Pancreas (tissue), 10 donors: Measurements from ENCODE around the gene SLC25A13. TPM values are rescaled to one million over a fixed set of nuclear protein-coding genes. Genes with fewer than 3 reads are reported as not detected.

ENCODE experiments used
- ATAC-seq, 4 donors: fragments of 200-7000 bp; cut with Tn5 transposase; one replicate each; pipeline versions ENCODE4 v1.8.0 to v1.9.1; 2020; ENCODE audit warnings: mild to moderate bottlenecking in 4 of 4, moderate library complexity in 4 of 4
- DNase-seq, 6 donors: peaks; one replicate each; pipeline ENCODE4 v3.0.0-alpha.2; 2020
- FAIRE-seq: peaks from 2 replicates; lab custom pipeline; 2012; peaks lifted over from hg19 to GRCh38; lab: Jason Lieb, UNC
- H3K27ac ChIP-seq, 4 donors: fragments of 200-600 bp; sonication (generic); 1 replicate in 3 of 4; 2 replicates in 1 of 4; pipeline versions ENCODE4 v1.5.0 to v1.8.0; 2020
- H3K27me3 ChIP-seq, 4 donors: fragments of 200-600 bp; one replicate each; pipeline ENCODE4 v1.8.0; 2021
- H3K36me3 ChIP-seq, 3 donors: fragments of 200-600 bp; sonication (generic) in 1 of 3; one replicate each; pipeline versions ENCODE4 v1.5.0 to v1.8.0; 2020 to 2021
- H3K4me1 ChIP-seq, 3 donors: fragments of 200-600 bp; one replicate each; pipeline ENCODE4 v1.8.0; 2021
- H3K4me3 ChIP-seq, 4 donors: fragments of 200-600 bp; sonication (generic) in 2 of 4; one replicate each; pipeline versions ENCODE4 v1.5.0 to v1.8.0; 2020 to 2021
- H3K9me3 ChIP-seq, 4 donors: fragments of 200-600 bp; one replicate each; pipeline ENCODE4 v1.8.0; 2021
- CTCF ChIP-seq, 4 donors: fragments of 200-600 bp; sonication (generic) in 3 of 4; IDR thresholded peaks; one replicate each; pipeline versions ENCODE4 v1.5.0 to v1.8.0; 2021; ENCODE audit warnings: antibody characterized with exemption in 4 of 4
- WGBS, 2 donors: extraction: QIAGEN DNeasy Blood & Tissue Kit; methylation state at CpG; one replicate each; pipeline ENCODE4 v1.1.7; 2013; 5-methylcytosine and 5-hydroxymethylcytosine counted together
- intact Hi-C, 3 donors: fragments of 100-400 bp; cut with DNase I; formaldehyde crosslinking; loops; one replicate each; pipeline versions ENCODE4 v1.11.1 to v1.14.2; 2022
- polyA plus RNA-seq, 2 donors: library from polyadenylated mRNA; stranded (reverse); fragments of 200-250 nt; gene quantifications; one replicate each; pipeline ENCODE4 v1.2.3, GENCODE V29; 2013
- total RNA-seq, 6 donors: library from RNA; stranded (reverse); fragmentation: NEBNext Ultra II Directional in 4 of 6; extraction: Animal tissue kit (Norgen Biotek cat#: 25700) in 4 of 6; gene quantifications; one replicate each; pipeline versions ENCODE4 v1.2.1 to v1.2.4, GENCODE V29; 2021 to 2023
- donor health status: healthy with polysubstance abuse.
- donor health status: DM: no; HTN: no; CAD: no; lungs with moderate emphysema.
- donor health status: DM: no; HTN: no; CAD: no.
- donor health status: control.
- donor health status: control.
- donor health status: Bipolar disorder and iron deficiency.
- donor health status: DM: yes; HTN: yes; CAD: no.
- donor health status: DM: no; HTN: no; CAD: no.
- donor health status: DM: no; HTN: no; CAD: no.
- donor health status: DM: yes; HTN: yes; CAD: no.

The SLC25A13 gene
- total and polyA plus RNA-seq, 8 donors, result 4.2 to 15.0 (median 11.0) TPM

GRCh38 chr7:96211954-96212353 lies 109.9 kb downstream of the SLC25A13 start:
- Histone ChIP-seq H3K36me3 (no peaks in the 10 kb centered on the region), H3K9me3 (no peaks in the 10 kb centered on the region), H3K4me3 (no peak overlapping the region), H3K27ac (no peak overlapping the region), H3K4me1 (no peaks in the 10 kb centered on the region), H3K27me3 (no peaks in the 10 kb centered on the region)
- TF ChIP-seq CTCF (IDR thresholded peaks at IDR 0.05), result no peak
- no peak for FAIRE-seq
- intact Hi-C loops, result no loop called here
- no peak for DNase-seq
- peak in 1 of 4 donors; percentile 18 for ATAC-seq

DNA sequence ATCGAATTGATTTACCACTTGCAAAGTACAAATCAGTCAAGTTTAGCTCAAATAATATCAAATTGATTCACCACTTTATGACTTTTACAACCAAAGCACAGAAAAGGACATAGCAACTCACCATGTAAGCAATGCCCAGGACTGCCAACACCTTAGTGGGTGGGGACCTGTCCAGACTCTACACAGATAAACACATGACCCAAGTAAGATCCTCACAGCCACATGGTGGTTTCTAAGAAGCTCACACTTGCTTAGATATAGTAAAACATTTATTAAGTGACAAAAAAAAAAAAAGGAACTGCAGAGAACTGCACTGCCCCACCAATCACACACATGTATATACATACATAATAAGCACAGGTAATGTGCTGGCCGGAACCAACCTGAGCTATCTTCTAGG lies 116.2 kb downstream of the SLC25A13 start:
- no peak for FAIRE-seq

GRCh38 chr7:96204601-96205000 lies 117.3 kb downstream of the SLC25A13 start:
- DNase-seq, result no peak
- no peak overlapping the region for H3K4me3 ChIP-seq
- no peak overlapping the region for H3K27ac ChIP-seq
- no peak for ATAC-seq
- no peak for FAIRE-seq
- intact Hi-C loops, result no loop called here
- no peaks in the 10 kb centered on the region for H3K9me3 ChIP-seq
- no peak for TF ChIP-seq CTCF (IDR thresholded peaks at IDR 0.05)
- H3K27me3 ChIP-seq, result no peaks in the 10 kb centered on the region
- no peaks in the 10 kb centered on the region for H3K4me1 ChIP-seq
- no peaks in the 10 kb centered on the region for H3K36me3 ChIP-seq
- 70 to 79% methylated on average over 3 of the region's 3 CpGs for WGBS, 2 donors

More for the DNA sequence above, 116.2 kb downstream of the SLC25A13 start:
- Histone ChIP-seq H3K27ac (no peak overlapping the region), H3K4me1 (no peaks in the 10 kb centered on the region), H3K4me3 (no peak overlapping the region), H3K36me3 (no peaks in the 10 kb centered on the region), H3K9me3 (no peaks in the 10 kb centered on the region), H3K27me3 (no peaks in the 10 kb centered on the region)
- WGBS, 2 donors, result 94% methylated on average over 2 of the region's 2 CpGs
- no peak for TF ChIP-seq CTCF (IDR thresholded peaks at IDR 0.05)
- no peak for ATAC-seq
- no peak for DNase-seq
- intact Hi-C loops, result no loop called here

GRCh38 chr7:96203786-96204185 lies 118.1 kb downstream of the SLC25A13 start:
- FAIRE-seq (no peak), ATAC-seq (no peak), DNase-seq (no peak)
- H3K4me1 ChIP-seq, result no peaks in the 10 kb centered on the region
- no peaks in the 10 kb centered on the region for H3K9me3 ChIP-seq
- H3K4me3 ChIP-seq, result no peak overlapping the region
- no peaks in the 10 kb centered on the region for H3K27me3 ChIP-seq
- H3K27ac ChIP-seq, result no peak overlapping the region
- no peak for TF ChIP-seq CTCF (IDR thresholded peaks at IDR 0.05)
- 95 to 99% methylated on average over 3 of the region's 3 CpGs for WGBS, 2 donors
- intact Hi-C loops, result no loop called here
- no peaks in the 10 kb centered on the region for H3K36me3 ChIP-seq

DNA sequence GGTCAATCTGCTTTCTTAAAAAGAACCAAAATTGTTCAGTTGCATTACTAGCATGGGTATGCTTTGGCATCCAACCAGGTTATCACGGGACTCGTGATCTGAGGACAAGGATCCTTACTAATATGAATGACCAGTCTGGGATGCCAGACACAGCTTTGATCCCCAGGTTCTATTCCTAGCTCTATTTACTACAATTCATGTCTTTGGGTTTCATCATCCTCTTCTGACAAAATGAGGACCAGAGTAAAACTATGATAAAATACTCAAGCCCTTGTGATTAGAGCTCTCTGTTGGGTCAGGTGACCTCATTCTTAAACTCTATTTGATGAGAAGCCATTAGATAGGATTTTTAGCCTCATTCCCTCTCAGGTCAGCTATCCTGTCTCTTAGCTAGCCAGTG lies 119.8 kb downstream of the SLC25A13 start:
- no peak for TF ChIP-seq CTCF (IDR thresholded peaks at IDR 0.05)
- Histone ChIP-seq H3K27ac (no peak overlapping the region), H3K4me3 (no peak overlapping the region), H3K4me1 (no peaks in the 10 kb centered on the region), H3K36me3 (no peaks in the 10 kb centered on the region), H3K27me3 (no peaks in the 10 kb centered on the region), H3K9me3 (no peaks in the 10 kb centered on the region)
- 98 to 100% methylated on average over 2 of the region's 2 CpGs for WGBS, 2 donors
- intact Hi-C loops, result no loop called here
- FAIRE-seq (no peak), DNase-seq (no peak), ATAC-seq (no peak)
